ENCODE results near the gene GLIS1.

DNA sequence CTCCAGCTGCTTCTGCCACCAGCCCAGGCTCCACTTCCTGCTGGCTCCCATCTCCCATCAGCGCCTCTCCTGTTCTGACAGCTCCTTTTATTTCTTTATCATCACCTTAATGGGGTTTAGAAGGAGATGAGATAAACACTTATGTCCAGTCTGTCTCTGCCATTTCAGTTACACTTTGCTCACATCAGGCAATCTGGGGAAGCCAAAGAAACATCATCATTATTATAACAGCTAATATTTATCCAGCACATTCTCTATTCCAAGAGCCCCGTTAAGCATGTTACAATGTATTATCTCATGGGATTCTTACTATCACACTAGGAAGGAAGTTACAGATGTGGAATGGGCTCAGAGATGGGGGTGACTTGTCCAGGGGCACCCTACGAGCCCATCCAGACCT is 248.6 kb downstream of the GLIS1 start:
- TF ChIP-seq, protein P1, sequence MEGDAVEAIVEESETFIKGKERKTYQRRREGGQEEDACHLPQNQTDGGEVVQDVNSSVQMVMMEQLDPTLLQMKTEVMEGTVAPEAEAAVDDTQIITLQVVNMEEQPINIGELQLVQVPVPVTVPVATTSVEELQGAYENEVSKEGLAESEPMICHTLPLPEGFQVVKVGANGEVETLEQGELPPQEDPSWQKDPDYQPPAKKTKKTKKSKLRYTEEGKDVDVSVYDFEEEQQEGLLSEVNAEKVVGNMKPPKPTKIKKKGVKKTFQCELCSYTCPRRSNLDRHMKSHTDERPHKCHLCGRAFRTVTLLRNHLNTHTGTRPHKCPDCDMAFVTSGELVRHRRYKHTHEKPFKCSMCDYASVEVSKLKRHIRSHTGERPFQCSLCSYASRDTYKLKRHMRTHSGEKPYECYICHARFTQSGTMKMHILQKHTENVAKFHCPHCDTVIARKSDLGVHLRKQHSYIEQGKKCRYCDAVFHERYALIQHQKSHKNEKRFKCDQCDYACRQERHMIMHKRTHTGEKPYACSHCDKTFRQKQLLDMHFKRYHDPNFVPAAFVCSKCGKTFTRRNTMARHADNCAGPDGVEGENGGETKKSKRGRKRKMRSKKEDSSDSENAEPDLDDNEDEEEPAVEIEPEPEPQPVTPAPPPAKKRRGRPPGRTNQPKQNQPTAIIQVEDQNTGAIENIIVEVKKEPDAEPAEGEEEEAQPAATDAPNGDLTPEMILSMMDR (IDR thresholded peaks at IDR 0.05; ENCODE audit: insufficient read depth, low read length, poor library complexity, severe bottlenecking): no peak
- no peak for TF ChIP-seq EZH2phosphoT487 (conservative IDR thresholded peaks at IDR 0.05; ENCODE audit: low read length)
